ENCODE measurements around the gene DISP1. TPM values are rescaled to one million over a fixed set of nuclear protein-coding genes. Genes with fewer than 3 reads are reported as not detected.
A peak's percentile ranks its signal among the peaks of the same experiment; 100 is the strongest.

Gene DISP1
- total RNA-seq, 1 donor from 2014 or later, result 31.1 TPM

GRCh38 chr1:222783051-222783450 is 31.8 kb upstream of the DISP1 start:
- ATAC-seq (no peak), DNase-seq (no peak)
- Histone ChIP-seq H3K36me3 (no peaks in the 10 kb centered on the region), H3K4me3 (no peak overlapping the region), H3K4me1 (peaks cover 20% of the 10 kb centered on the region), H3K27ac (no peak overlapping the region), H3K27me3 (ENCODE audit: low read depth) (no peaks in the 10 kb centered on the region), H3K9me3 (no peaks in the 10 kb centered on the region)
- intact Hi-C loops (cut with DNase I), result no loop called here
- no peak for TF ChIP-seq CTCF (IDR thresholded peaks at IDR 0.05)

- H3K27me3 ChIP-seq (ENCODE audit: low read depth), result no peaks in the 10 kb centered on the region
- no peak for TF ChIP-seq CTCF (IDR thresholded peaks at IDR 0.05)
- H3K4me3 ChIP-seq, result no peak overlapping the region
- peaks cover 20% of the 10 kb centered on the region for H3K4me1 ChIP-seq
- no peak overlapping the region for H3K27ac ChIP-seq
- intact Hi-C loops (cut with DNase I), result no loop called here
- H3K9me3 ChIP-seq, result no peaks in the 10 kb centered on the region
- H3K36me3 ChIP-seq, result no peaks in the 10 kb centered on the region
- DNase-seq, result no peak
- no peak for ATAC-seq
These were observed 30.5 kb upstream of the DISP1 start for GRCh38 chr1:222784371-222784770.

- Histone ChIP-seq H3K27me3 (ENCODE audit: low read depth) (no peaks in the 10 kb centered on the region), H3K36me3 (no peaks in the 10 kb centered on the region), H3K27ac (no peak overlapping the region), H3K4me3 (no peak overlapping the region), H3K4me1 (peaks cover 20% of the 10 kb centered on the region), H3K9me3 (no peaks in the 10 kb centered on the region)
- no peak for TF ChIP-seq CTCF (IDR thresholded peaks at IDR 0.05)
- intact Hi-C loops (cut with DNase I), result no loop called here
- ATAC-seq, result peak in 1 of 2 donors; percentile 49
- DNase-seq, result no peak
These were observed 29.9 kb upstream of the DISP1 start for GRCh38 chr1:222784916-222785315.

GRCh38 chr1:222785529-222785928 is 29.3 kb upstream of the DISP1 start:
- no peak for ATAC-seq

GRCh38 chr1:222786121-222786520 is 28.7 kb upstream of the DISP1 start:
- Histone ChIP-seq H3K27ac (no peak overlapping the region), H3K4me1 (peaks cover 20% of the 10 kb centered on the region), H3K27me3 (ENCODE audit: low read depth) (no peaks in the 10 kb centered on the region), H3K36me3 (no peaks in the 10 kb centered on the region), H3K9me3 (no peaks in the 10 kb centered on the region), H3K4me3 (no peak overlapping the region)
- intact Hi-C loops (cut with DNase I), result no loop called here
- DNase-seq (no peak), ATAC-seq (no peak)
- no peak for TF ChIP-seq CTCF (IDR thresholded peaks at IDR 0.05)

More at GRCh38 chr1:222785529-222785928, 29.3 kb upstream of the DISP1 start:
- Histone ChIP-seq H3K27ac (no peak overlapping the region), H3K4me1 (peaks cover 20% of the 10 kb centered on the region), H3K27me3 (ENCODE audit: low read depth) (no peaks in the 10 kb centered on the region), H3K9me3 (no peaks in the 10 kb centered on the region), H3K36me3 (no peaks in the 10 kb centered on the region), H3K4me3 (no peak overlapping the region)
- intact Hi-C loops (cut with DNase I), result no loop called here
- no peak for DNase-seq
- TF ChIP-seq CTCF (IDR thresholded peaks at IDR 0.05), result no peak

- H3K27me3 ChIP-seq (ENCODE audit: low read depth), result no peaks in the 10 kb centered on the region
- no peak for DNase-seq
- no peak for ATAC-seq
- H3K36me3 ChIP-seq, result no peaks in the 10 kb centered on the region
- no peak overlapping the region for H3K4me3 ChIP-seq
- TF ChIP-seq CTCF (IDR thresholded peaks at IDR 0.05), result no peak
- intact Hi-C loops (cut with DNase I), result no loop called here
- H3K4me1 ChIP-seq, result peaks cover 20% of the 10 kb centered on the region
- H3K9me3 ChIP-seq, result no peaks in the 10 kb centered on the region
- H3K27ac ChIP-seq, result no peak overlapping the region
These were observed 27.1 kb upstream of the DISP1 start for GRCh38 chr1:222787729-222788128.
